HG02678 (cell line): ENCODE results near the gene PRR23E.

Experiments
- ATAC-seq: cut with Tn5 transposase; IDR thresholded peaks from one replicate; pipeline ENCODE4 v1.9.1; 2021; ENCODE audit warnings: mild to moderate bottlenecking, moderate library complexity; ENCODE audit not compliant: unreplicated experiment

Gene PRR23E, protein sequence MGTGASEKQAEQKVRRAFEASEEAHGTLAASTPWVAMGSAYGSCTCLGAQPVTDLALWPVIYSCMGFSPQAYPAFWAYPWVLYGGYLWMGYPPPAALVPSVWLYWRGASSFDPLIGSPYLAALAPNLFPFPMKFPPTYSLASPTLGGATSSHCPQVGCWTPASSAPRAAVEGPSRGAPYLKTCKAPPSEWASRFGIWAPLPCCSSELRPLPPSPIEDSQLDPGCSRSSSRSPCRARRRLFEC

DNA sequence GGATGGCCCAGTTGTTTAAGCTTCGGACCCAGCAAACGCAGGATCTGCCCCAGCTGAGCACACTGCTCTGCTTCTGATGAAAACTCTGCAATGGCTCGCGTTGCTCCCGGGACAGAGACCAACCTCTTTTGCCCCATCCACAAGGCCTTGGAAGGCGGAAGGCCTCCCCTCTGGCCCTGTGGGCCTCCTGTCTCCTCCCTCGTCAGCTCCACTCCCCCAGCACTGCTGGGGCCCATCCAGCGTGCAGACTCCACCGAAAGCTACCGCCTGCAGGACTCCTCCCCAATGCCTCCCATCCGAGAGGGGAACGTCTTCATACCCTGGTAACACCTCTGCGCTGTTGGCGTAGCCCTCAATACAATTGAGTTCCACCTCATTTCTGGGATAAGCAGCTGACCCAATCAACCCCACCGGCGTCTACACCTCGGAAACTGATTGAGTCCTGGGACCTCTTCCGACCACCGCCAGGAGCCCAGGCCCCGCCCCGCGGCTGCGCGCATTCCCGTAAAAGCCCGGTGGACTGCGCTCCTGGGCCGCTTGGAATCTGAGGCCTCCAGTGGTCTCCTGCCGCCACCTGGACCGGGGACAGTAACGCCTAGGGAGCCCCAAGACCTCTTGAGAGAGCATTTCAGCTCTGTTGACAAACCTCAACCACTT, at the start of gene PRR23E:
TSS of gene PRR23E (plus strand) at position 556 of the 657 bp plus-strand sequence. CDS start 3,555 bp downstream, outside the sequence.
- no peak for ATAC-seq

DNA sequence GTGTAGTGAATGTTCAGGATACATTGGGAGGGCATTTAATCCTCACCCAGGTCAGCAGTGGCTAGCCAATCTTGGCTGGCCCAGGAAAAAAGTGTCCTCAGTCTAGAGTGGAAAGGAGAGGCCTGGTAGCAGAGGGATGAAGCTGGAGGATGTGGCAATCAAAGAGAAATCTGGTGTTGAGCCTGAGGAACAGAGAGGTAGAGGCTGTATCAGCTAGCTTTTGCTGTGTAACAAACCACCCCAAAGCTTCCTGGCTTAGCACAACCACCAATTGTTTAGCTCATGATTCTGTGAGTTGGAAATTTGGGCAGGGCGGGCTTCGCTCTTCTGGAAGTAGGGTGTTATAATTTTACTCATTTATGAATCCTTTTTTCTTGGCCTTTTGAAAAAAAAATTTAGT, 49.8 kb upstream of the PRR23E start:
- ATAC-seq = no peak

DNA sequence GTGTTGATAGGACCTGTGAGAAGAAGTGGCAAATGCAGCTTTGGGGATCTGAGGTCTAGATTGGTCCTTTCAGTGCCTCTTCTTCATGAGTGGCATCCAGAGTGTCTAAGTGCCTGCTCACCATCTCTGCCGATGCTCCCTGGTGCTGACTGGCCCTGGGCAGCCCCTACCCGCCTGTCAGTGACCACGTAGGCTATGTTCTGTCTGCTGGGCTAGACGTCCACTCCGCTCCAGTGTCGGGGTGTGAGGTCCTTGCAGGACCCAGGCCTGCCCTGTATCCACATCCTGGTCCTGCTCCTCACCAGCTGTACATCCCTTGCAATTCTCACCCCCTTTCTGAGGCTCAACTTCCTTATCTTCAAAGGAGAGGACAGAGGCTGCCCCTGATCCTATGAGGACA, 48.3 kb upstream of the PRR23E start:
- no peak for ATAC-seq

DNA sequence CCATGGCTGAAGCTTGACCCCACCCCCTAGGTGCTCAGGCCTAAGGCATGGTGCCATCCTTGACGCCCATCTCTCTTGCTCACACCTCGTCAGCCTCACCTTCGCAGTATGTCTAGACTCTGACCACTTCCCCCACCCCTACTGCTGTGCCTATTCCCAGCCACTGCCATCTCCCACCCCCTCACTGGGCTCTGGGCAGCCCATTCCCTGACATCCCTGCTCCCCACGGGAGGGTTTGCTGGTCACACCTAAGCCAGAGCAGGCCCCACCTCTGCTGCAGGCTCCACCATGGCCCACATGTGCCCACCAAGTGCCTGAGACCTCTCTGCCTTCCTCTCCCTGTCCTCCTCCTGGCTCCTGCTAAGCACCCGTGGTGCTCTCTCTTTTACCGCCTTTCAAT, 47.7 kb upstream of the PRR23E start:
- no peak for ATAC-seq

DNA sequence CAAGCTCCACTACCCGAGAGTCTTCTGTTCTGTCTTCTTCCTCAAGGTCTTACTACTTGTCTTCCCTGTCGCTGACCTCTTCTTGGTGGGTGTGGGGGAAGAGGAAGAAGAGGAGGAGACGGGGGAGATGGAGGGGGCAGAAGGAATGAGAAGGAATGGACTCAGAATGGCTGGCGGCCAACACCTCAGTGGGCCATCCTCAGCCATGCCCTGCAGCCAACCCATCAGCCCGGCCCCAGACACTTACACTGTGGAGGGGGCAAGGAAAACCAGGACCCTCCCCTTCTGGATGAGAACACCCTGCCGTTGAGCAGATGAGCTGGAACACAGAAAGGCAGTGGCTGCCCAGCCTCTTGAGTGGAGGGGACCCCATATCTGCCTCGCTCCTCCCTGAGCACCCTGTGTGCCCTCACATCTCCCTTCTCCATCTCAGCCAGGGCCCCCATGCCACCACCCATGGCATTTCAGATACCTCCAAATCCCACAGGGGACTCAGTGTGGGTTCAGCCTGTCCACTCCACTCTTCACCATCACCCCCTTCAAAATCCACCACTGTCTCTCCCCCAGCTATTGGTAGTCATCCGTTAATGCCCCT, 45.5 kb upstream of the PRR23E start:
- no peak for ATAC-seq

DNA sequence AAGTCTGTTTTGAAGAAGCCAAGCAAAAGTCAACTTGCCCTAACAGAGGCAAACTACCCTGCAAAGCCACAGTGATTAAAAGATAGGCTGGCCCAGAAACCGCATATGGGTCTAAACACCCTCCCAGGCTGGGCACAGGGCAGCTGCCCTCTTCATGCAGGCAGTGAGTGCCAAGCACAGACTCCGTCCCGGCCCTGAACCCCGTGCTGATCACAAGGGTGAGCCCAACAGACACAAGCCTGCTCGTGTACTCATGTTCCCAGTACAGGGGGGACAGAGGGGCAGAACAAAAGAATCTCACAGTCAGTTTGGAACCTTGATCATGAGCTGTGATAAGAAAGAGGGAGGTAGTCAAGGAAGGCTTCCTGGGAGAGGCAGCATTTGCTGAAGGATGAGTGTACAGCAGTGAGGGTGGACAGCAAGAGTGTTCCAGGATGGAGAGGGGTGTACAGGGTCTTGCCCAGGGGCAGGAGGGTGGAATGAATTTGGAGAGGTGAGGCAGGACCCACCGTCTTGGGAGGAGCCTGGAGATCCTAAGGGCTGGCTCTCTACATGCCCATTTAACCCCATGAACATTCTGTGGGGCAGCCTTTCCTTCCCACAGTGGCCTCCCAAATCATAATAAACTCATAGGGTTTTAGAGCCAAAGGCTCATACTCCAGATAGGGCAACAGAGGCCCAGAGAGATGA, 43.2 kb upstream of the PRR23E start:
- ATAC-seq = no peak

DNA sequence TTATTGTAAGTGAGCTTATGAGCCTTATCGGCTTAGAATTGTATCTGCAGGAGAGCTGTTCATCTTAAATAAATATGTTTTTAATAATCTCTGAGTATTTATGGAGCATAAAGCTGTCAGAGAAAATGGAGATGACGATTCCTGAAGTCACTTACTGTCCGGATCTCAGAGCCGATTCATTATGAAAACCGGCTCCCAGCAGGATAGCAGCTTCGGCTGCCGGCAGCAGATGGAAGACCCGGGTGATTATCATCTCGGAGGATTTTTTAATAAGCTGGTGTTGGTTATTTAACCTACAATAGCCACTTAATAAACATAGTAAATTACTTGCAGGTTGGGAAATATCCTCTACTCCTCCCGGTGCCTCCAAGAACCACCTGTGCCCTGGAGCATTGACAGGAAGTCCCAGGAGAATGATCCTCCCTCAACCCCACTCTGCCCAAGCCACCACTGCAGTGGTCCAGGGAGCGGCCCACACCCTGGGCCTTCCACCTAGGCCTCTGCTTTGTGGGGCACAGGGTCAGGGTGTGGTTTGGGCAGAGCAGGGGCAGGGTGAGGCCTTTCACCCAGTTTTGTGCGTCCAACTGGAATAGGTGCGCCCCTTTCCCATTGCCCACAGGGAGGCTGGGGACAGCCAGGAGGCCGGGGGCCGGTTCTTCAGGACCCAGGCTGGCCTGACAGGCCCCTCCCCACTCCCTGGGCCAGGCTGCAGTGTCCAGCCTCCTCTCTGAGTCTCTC, 42.2 kb upstream of the PRR23E start:
- ATAC-seq = no peak

DNA sequence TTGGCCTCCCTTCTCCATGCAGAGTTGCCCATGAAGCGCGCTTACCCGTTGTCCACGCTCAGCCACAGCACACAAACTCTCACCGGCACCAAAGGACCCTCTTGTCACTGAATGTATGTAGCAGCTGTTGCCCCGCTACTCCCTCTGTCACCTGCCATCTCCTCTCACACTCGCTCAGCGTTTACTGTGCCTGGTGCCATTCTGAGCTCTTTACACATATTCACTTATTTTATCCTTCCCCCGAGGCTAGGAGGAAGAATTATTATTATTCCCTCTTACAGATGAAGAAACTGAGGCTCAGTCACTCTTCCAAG, 41.7 kb upstream of the PRR23E start:
- no peak for ATAC-seq

DNA sequence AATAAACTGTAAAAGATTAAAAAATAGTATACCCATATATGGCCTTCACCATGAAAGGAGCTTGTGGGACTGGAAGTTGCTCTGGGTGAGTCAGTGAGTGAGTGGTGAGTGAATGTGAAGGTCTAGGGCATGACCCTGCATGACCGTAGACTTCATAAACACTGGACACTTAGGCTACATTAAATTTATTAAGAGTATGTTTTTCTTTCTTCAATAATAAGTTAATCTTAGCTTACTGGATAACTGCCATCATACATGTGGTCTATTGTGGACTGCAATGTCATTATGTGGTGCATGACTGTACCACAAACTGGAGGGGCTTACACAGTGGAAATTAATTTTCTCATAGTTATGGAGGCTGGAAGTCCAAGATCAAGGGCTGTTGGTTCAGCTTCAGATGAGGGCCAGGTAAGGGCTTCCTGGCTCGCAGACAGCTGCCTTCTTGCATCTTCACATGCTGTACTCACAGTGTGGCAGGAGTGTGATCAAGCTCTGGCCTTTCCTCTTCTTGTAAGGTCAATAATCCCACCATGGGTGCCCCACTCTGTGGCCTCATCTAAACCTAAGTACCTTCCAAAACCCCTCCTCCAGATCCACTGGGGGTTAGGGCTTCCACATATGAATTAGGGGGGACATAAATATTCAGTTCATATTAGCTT, 40.8 kb upstream of the PRR23E start:
- no peak for ATAC-seq

DNA sequence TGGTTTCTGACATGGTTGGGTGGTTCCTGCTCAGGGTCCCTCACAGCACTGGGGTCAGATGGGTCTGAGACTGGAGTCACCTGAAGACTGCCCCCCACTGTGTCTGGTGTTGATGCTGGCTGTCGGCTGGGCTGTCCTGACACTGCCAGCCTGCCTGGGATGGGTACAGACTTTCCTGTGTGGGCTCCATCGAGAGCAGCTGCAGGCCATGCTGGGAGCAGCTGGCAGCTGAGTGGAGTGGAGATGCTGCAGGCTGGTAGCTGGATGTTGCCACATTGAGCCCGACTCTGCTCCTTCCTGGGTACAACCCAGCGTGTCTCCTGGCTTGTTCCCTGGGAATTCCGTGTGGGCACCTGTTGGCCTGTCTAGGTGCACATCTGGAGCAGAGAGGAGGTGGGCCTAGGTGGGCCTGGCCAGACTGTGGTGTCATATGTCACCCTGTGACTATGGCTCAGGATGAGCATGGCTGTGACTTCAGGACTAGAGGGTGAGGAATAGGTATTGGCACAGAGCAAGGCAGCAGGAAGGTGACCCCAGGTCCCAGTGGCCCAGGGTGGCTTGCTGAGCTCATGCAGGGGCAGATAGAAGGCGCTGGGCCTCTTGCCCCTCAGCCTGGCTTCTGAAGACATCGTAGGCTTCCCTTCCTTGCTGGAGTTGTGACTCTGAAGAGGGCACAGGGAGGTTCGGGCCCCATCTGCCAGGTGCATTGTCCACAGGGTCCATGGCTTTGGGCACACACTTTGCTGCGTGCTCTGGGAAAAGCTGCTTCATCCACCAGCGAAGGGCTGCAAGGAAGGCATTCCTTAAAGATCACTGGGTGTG, 40.0 kb upstream of the PRR23E start:
- ATAC-seq = no peak

DNA sequence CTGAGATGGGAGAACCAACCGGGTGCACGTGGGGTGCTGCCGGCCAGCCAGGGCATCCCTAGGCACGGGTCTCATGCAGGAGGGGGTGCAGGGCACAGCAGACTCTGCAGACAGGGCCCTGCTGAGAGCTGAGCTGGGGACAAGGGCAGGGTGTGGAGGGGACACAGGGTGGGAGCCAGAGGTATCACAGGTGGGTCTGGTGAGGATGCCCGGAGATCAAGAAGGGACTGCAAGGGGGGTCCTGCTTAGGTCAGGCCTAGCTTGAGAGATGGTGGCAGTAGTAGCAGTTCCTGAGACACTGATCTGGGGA, 39.5 kb upstream of the PRR23E start:
- ATAC-seq = no peak

DNA sequence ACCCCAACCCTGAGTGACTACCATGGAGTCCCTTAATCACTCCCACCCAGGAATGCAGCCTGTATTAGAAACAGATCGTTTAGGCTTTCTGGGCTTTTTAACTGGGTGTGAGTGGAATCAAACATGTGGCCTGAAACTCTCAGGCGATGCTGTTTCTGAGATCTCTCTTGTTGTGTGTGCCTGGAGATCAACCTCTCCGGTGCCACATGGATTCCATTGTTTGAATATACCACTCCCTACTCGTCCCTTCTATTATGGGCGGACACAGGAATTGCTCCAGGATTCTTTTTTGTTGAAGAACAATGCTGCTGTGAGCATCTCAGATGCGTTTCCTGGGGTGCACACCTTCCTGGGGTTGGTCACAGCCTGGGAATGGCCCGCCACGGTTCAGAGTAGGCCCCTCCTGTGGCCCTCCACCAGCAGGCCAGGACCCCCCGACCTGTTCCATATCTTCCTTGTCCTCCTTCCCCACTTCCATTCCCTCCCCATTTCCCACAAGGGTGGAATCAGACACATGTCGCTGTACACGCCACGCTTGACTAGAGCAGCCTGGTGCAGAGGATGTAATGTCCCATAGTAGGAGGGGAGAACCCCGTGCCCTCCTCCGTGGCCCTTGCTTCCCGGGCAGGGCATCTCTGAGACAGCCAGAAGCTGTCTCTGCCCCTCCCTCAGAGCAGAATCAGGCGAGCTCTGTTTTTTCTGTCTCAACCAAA, 36.4 kb upstream of the PRR23E start:
- ATAC-seq = no peak

DNA sequence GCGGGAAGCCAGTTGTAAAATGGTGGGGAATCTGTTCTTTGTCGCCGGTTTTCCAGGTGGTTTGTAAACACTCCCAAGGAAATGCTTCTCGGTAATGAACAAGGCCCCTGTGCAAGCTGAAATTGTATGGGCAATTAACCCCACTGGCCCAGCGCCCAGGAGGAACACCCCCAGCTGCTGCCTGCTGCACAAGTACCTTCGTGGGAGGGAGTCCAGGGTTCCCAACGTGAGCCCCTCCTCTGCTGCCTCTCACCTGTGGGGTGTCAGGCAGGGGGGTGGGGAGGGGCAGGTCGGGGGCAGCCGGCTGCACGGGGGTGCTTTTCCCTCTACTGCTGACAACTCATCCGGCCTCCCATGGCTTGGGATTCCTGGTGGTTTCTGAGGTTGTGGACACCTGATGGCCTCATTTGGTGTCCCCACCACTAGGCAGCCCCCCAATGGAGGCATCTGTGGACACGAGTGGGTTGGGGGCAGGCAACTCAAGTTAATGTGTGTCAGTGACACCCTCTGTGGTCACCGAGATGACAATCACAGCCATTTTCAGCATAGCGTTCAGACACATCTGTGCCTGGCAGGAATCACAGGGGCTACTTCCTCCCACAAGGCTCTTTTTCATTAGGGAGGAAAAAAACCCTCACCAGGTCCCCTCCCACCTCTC, 35.6 kb upstream of the PRR23E start:
- no peak for ATAC-seq

DNA sequence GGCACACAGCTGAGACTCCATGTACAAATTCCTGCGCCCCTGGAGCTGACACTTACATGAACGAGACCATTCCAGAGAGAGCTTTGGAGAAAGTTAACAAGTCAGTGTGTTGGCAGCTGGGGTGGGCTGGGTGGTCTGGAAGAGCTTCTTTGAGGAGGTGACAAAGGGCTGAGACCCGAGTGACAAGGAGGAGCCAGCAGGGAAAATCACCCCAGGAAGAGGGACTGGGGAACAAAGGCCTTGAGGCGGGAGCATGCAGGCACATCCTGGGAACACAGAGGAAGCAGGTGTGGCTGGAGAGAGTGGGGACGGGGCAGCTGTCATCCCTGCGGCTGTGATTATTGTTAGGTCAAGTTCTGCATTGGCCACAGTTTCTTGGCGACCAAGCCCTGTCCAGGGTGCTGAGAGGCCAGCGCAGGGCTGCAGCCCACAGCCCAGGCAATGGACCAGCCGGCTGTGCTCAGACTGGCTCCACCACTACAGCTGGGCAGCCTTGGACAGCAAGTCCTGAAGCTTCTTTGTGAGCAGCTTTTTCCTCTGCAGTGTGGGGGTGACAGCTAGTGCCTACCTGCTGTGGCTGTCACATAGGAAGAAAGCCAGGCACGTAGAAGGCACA, 34.2 kb upstream of the PRR23E start:
- no peak for ATAC-seq

DNA sequence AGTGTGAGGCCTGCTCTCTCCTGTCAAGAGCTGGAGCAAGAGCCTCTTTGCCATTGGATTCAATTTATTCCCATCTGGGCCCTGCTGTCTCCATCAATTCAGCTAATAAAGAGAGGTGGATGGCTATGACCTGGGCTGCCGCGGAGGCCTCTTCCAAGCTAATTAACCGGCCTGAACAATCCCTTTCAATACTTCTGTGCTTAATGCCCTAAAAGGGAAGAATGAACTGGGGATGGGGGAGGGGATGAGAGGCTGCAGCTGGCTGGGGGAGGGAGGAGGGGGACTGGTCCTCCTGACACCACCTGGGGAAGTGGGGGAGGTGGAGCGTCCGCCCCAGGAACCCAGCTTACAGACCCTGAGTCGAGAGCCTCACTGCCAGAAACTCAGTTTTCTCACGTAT, 33.4 kb upstream of the PRR23E start:
- ATAC-seq = no peak

DNA sequence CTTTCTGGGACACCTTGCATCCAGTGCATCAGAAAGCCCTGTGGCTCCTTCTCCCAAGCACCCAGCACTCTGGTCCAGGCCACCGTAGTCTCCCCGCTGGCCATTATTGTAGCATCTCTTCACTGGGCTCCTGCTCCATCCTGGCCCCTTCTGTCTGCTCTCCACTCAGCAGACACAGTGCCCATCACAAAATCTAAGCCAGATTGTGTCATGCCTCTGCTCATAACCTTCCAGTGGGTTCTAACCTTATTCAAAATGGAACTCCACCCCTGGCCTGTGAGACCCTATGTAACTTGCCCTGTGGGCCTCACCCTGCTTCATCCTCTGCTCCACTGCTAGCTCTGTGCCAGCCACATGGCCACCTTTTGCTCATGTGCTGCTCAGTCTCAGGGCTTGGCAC, 31.7 kb upstream of the PRR23E start:
- ATAC-seq = no peak

DNA sequence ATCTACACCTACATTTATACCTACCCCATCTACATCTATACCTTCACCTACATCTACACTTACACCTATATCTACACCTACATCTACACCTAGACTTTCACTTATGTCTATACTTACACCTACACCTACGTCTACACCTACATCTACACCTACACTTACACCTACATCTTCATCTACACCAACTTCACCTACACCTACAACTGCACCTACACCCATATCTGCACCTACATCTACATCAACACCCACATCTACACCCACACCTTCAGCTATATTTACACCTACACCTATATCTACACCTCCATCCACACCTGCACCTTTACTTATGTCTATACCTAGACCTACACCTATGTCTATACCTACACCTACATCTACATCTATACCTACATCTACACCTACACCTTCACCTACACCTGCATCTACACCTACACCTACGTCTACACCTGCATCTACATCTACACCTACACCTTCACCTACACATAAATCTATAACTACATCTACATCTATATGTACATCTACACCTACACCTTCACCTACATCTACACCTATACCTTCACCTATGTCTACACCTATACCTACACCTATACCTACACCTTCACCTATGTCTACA, 30.9 kb upstream of the PRR23E start:
- no peak for ATAC-seq

DNA sequence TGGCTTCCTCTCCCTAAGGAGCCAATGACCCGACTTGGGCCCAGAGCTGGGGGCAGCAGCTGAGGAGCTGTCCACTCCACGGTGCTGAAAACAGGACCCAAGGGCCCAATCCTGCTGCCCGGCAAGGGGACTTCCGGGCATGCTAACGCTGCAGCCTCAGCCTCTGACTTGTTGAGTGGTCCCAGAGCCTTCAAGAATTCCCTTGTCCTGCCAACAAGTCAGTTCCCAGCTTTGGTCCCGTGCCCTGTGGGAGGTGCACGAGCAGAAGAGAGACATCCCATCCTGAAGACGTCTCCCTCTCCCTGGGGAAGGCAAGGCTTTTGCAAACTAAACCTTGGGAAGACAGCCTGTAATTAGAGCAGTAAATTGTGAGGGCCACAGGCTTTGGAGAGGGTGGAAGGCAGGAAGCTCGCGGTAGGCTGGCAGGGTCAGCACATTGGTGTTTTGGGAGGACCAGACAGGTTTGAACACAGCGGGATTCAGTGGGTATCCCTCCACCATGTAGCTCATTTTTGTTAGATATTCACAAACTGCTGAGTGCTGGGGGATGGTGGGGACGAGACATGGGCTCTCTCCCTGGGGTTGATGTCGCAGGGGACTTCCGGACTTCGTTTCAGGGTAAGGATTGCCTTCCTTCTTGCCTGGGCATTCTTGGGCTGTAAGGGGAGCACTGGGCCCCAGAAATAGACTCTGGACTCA, 29.8 kb upstream of the PRR23E start:
- ATAC-seq = no peak
